HT1080 (cell line): ENCODE results near the gene RRP8. TPM values are rescaled to one million over a fixed set of nuclear protein-coding genes. Genes with fewer than 3 reads are reported as not detected.

ENCODE experiments used
- DNase-seq: peaks from one replicate; pipeline ENCODE4 v3.0.0-alpha.2; 2015; ENCODE audit warnings: low read depth
- total RNA-seq: library from RNA; depleted of rRNA; stranded (reverse); fragments of >200 nt; shearing (Covaris generic); gene quantifications from 2 replicates; pipeline ENCODE4 v1.2.3, GENCODE V29; 2014

The RRP8 gene
- total RNA-seq, 1 experiment from 2014 or later = 40.8 TPM

DNA sequence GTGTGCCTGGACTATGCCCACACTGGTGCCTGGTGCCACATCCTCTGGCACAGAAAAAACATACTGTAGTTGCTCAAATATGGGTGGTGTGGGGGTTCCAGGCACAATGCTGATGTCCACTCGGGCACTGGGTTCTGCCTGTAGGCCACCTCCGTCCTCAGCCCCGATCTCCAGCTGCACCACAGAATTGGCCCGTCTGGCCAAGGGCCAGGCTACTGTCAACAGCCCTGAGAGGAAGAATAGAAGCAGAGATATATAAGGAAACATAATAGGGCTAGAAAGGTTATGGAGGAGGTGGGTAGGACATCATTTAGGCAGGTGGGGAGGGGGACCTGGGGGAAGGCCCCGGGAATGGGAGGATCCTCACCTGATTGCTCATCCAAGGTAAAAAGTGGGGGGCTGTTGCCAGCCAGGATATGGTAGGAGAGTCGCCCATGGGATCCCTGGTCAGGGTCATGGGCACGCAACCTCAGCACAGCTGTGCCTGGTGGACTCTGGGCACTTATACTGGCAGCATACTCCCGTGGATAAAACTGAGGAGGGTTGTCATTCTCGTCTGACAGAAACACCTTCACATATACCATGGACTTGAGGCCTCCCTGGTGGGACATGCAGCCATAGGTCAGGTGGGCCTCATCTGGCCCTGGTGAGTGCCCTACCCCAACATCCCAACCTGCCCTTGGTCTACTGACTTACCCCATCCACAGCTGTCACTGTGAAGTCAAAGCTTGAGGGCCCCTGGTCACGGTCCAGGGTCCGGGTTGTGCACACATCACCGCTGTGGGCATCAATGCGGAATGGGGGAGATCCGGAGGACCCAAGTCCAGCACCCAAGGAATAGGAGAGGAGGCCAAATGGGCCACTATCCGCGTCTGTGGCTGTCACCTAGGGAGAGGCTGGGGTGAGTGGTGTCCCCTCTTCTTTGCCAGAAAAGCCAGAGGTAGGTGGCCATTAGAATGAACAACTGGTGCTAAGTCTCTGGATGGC is 30.3 kb upstream of the RRP8 start:
- DNase-seq = no peak

DNA sequence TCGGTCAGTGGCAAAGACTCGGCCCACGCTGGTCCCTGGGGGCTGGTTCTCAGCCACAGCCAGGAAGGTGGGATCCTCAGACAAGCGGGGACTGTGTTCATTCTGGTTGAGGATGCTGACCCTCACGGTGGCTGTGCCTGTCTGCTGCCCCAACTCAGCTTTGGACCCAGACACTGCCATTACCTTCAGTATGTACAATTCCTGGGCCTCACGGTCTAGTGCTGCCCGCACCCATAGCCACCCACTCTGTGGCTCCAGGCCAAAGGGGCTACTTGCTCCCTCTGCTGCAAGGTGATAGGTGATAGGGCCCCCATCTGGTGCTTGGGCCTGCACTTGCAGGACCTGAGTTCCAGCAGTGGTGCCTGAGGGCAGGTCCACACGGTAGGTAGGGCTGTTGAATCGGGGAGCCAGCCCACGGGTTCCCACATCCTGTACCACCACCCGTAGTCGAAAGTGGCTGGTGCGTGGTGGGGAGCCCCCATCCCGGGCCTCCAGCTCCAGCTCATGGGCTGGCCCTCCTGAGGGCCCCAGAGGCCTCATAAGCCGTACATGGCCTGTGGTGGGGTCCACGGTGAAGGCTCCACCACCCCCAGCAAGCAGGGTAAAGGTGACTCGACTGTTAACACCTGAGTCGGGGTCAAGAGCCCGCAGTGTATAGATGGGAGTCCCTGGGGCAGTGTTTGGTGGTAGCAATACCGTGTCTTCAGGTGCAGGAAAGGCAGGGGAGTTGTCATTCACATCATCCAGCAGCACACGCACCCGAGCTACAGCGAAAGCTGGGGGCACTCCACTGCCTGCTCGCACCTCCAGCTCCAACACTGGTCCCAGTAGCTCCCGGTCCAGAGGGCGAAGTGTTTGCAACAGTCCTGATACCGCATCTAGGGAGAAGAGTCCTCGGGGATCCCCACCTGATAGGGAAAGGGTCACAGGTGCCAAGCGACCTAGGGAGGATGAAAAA is 29.0 kb upstream of the RRP8 start:
- no peak for DNase-seq

GRCh38 chr11:6631361-6631890 is 28.0 kb upstream of the RRP8 start:
- no peak for DNase-seq

DNA sequence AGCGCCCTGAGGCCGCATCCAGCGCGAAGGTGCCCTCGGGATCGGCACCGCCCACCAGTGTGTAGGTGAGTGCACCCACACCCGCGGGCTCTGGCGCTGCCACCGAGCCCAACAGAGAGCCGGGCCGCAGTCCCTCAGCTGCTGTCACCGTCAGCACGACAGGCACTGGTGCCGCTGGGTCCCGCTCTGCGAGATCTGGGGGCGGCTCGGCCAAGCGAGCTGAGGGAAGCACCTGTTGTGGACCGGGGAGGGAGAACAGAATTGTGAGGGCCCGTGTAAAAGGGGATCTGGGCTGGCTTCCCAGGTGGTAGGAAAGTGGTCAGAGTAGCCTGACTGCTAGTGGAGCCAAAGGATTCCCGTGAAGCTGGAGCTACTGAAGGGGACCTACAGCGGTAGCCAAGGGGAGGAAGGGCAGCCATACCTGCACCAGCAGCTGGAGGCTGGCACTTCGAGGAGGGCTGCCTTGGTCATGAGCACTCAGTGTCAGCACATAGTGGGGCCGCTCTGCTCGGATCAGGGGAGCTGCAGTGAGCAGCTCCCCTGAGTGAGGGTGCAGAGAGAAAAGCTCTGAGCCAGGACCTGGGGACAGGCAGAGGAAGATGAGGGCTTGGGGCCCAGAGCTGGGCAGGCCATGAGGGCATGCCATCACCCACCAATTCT is 27.3 kb upstream of the RRP8 start:
- DNase-seq = no peak

GRCh38 chr11:6629892-6630631 is 26.6 kb upstream of the RRP8 start:
- no peak for DNase-seq

DNA sequence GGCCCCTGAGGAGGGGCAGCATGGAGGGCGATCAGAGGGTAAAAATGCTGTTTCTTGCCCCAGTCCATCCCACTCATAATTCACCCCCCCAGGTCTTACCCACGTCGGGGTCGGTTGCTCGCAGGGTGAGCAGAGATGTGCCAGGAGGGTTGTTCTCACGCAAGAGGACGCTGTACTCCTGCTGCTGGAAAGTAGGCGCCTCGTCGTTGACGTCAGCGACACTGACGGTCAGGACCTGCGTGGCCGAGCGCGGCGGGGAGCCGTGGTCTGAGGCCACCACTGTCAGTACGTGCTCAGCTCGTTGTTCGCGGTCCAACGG is 26.1 kb upstream of the RRP8 start:
- no peak for DNase-seq

- DNase-seq = no peak
These were observed 25.1 kb upstream of the RRP8 start for GRCh38 chr11:6628526-6628925.

GRCh38 chr11:6627762-6628241 is 24.4 kb upstream of the RRP8 start:
- no peak for DNase-seq

DNA sequence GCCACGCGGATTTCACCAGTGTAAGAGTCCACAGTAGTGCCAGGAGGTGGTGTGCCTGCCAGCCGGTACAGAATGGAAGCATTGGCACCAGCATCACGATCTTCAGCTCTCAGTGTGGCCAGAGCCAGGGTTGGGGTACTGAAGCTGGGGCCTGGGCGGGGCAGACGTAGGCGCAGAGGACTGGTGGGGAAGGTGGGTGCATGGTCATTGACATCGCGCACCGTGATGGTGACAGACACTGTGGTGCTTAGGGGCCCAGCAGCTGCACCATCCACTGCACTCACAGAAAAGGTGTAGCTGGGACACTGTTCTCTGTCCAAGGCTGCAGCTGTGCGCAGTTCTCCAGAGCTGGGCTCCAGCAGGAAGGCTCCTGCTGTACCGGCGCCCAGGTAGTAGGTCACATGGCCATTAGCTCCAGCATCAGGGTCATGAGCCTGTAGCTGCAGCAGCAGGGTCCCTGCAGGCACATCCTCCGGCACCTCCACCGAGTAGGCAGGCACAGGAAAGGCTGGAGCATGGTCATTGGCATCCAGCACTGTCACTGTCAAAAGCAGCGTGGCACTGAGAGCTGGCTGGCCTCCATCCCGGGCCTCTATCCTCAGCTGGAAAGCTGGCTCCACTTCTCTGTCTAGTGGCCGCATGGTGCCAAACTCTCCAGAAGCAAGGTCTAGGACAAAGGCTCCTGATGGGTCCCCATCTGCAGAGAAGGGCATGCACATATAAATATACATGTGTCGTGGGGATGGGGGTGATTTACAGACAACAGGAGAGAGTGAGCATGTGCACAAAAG is 23.8 kb upstream of the RRP8 start:
- no peak for DNase-seq

DNA sequence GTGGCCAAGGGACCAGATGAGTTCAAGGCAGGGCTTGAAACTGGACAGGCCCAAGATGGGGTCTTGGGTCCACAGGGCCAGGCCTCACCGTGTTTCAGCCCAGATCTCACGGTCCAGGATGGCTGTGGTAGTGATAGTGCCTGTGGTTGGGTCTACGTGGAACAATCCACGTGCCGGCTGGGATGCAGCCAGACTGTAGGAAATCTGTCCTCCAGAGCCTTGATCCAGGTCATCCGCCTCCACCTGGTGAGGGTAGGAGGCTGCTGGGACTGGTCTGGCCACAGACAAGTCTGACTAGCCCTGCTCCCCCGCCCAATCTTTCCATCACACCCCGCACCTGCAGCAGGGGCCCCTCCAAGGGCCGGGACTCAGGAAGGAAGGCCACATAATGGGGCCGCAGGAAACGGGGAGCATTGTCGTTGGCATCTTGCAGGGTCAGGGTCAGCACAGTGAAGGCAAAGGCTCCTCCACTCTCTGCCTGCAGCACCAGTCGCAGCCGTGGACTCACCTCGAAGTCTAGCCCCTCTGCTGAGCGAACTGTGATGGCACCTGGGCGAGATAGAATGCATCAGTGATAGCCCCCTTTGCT is 22.5 kb upstream of the RRP8 start:
- DNase-seq = no peak

DNA sequence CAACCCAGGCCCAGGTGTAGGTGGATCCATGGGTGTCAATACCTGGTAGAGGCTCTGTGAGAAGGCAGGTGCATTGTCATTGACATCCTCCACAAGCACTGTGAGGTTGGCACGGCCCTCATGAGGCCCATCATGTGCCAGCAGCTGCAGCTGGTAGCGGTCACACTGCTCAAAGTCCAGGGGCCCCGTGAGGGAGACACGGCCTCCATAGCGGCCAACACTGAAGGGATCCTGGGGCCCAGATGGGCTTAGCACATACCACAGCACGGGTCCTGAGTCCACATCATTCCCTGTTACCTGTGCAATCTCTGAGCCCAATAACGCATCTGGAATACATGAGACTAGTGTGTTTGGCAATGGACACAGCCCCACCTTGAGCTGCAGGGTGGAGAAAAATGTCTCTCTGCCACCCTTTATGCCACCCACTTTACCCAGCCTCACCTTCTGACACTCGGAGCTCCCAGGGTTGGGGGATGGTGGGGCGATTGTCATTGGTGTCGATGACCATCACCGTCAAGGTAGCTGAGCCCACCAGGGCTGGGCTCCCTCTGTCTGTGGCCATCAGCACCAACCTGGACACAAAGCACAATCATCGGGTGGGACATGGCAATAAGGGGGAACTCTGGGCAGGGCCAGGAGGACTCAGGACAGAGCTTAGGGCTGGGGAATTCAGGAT is 21.9 kb upstream of the RRP8 start:
- no peak for DNase-seq

GRCh38 chr11:6623391-6624363 is 20.3 kb upstream of the RRP8 start:
- DNase-seq = no peak

DNA sequence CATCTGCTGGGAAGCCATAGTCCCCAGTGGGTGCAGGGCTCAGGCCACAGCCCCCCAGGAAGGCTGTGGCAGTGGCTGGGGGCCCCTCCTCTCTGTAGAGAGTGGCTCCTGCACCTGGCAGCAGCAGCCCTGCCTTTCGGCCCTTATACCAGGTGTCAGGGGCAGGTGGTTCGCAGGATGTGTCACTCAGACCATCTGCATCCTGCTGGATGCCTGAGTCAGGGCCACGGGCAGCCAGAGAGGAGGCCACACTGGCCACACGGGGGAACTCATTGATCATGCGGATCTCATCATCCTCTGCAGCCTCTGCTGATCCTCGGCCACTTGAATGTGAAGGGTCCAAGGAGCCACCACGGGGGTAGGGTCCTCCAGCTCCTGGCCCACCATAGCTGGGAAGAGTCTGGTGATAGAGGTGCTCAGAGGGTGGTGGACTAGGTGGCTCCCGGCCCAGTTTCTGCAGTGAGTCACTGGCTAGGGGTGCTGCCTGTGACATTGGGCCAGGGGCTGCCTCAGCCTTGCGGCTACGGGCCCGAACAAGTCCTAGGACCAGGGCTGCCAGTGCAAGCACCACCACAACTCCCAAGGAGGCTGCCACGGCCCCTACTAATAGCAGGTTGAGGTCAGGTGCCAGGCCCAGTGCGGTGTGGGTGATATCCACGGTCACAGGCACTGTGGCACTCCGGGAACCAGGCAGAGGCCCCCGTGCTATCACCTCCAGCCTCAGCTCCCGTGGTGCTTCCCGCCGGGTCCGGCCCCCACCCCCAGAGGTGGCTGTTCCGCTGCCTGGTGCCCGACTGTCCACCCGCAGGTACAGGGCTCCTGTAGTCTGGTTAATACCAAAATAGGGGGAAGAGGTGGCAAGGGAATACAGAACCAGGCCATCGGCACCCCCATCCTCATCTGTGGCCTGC is 19.1 kb upstream of the RRP8 start:
- DNase-seq = peak; percentile 34

DNA sequence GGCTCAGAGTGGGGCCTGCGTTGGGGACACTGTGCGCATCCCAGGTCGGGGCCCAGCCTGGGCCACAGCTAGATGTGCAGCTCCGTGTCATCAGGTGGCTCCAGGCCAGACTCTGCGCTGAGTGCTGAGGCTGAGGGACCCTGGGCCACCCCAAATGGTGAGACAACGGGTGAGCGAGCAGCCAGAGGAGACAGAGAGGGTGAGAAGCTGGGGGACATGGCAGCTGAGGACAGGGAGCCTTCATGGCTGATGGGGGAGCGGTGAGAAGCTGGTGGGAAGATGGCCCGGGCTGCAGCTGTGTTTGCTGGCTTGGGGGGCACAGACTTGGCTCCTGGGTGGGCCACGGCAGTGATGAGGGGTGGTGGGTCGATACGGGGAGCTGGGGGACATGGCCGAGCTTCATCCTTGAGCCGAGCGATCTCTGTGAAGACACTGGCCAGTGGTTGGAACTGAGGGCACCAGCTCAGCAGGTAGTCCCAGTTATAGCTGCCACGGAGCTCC is 18.3 kb upstream of the RRP8 start:
- DNase-seq = no peak

GRCh38 chr11:6620636-6621035 is 17.2 kb upstream of the RRP8 start:
- no peak for DNase-seq
